GM12878 (cell line): ENCODE measurements around the gene TMIGD2. TPM values are rescaled to one million over a fixed set of nuclear protein-coding genes. Genes with fewer than 3 reads are reported as not detected.

ENCODE experiments used
- ATAC-seq: fragments of 200-7000 bp; cut with Tn5 transposase; 3 replicates; pipeline ENCODE4 v1.9.1; 2020; ENCODE audit warnings: mild to moderate bottlenecking, moderate library complexity
- BruUV-seq: library from RNA; stranded (reverse); fragments of 400-500 nt; replicated peaks from 2 replicates; lab custom pipeline; 2021; lab: Mats Ljungman, UMichigan
- CTCF ChIA-PET: fragments of 300-600 bp; sonication (Branson Sonifier 250); formaldehyde crosslinking; extraction: SDS; loops from one replicate; lab custom pipeline; 2021; ENCODE audit warnings: inconsistent platforms; lab: Yijun Ruan, JAX
- POLR2A ChIA-PET: fragments of 350-600 bp; formaldehyde crosslinking; extraction: SDS; loops from one replicate; lab custom pipeline; 2021; ENCODE audit warnings: inconsistent platforms; lab: Charles Lee
- RAD21 ChIA-PET: fragments of 300-600 bp; sonication (Branson Sonifier 250); formaldehyde crosslinking; loops from one replicate; lab custom pipeline; 2023; ENCODE audit warnings: antibody characterized with exemption; ENCODE audit not compliant: unreplicated experiment; lab: Charles Lee
- SMC1A ChIA-PET: fragments of 300-600 bp; sonication (Branson Sonifier 250); formaldehyde crosslinking; loops from one replicate; lab custom pipeline; 2023; ENCODE audit not compliant: unreplicated experiment, uncharacterized antibody; lab: Charles Lee
- DNase-seq: peaks from one replicate; pipeline ENCODE4 v3.0.0-alpha.2; 2011; ENCODE audit warnings: low read depth, low spot score
- FAIRE-seq: peaks from 3 replicates; lab custom pipeline; 2011; peaks lifted over from hg19 to GRCh38; lab: Jason Lieb, UNC
- H2AFZ ChIP-seq: 2 replicates; pipeline ENCODE4 v1.6.0; 2011; ENCODE audit warnings: low read depth, low read length, control low read depth; ENCODE audit not compliant: control insufficient read depth
- H3K27ac ChIP-seq: 2 replicates; pipeline ENCODE4 v1.5.1; 2011; ENCODE audit warnings: control low read depth; ENCODE audit not compliant: control insufficient read depth, insufficient read depth
- H3K27me3 ChIP-seq, 2 experiments: replicated peaks in 1 of 2; 2 replicates each; pipeline versions ENCODE4 v1.6.0 to v1.6.1; 2011; ENCODE audit warnings: low read length in 1 of 2; ENCODE audit not compliant: control insufficient read depth in 2 of 2, insufficient read depth in 2 of 2
- H3K36me3 ChIP-seq, 2 experiments: 2 replicates each; pipeline ENCODE4 v1.5.1; 2011; ENCODE audit warnings: low read length in 1 of 2; ENCODE audit not compliant: control insufficient read depth in 2 of 2, insufficient read depth in 2 of 2
- H3K4me1 ChIP-seq: 2 replicates; pipeline ENCODE4 v1.6.1; 2011; ENCODE audit warnings: mild to moderate bottlenecking, low read length, moderate library complexity, mixed read lengths; ENCODE audit not compliant: control insufficient read depth, insufficient read depth
- H3K4me2 ChIP-seq: 2 replicates; pipeline ENCODE4 v1.6.0; 2011; ENCODE audit warnings: control low read depth; ENCODE audit not compliant: control insufficient read depth, insufficient read depth
- H3K4me3 ChIP-seq: fragments of 200-600 bp; sonication (generic); 2 replicates; pipeline ENCODE4 v1.5.1; 2016
- H3K79me2 ChIP-seq: 2 replicates; pipeline ENCODE4 v1.6.0; 2011; ENCODE audit warnings: low read length; ENCODE audit not compliant: control insufficient read depth, insufficient read depth
- H3K9ac ChIP-seq: 2 replicates; pipeline ENCODE4 v1.8.0; 2011; ENCODE audit warnings: low read length, control low read depth, mixed read lengths; ENCODE audit not compliant: control insufficient read depth, insufficient read depth
- H3K9me3 ChIP-seq: replicated peaks from 3 replicates; pipeline ENCODE4 v1.5.1; 2011; ENCODE audit warnings: mild to moderate bottlenecking, low read length; ENCODE audit not compliant: control insufficient read depth, insufficient read depth
- H4K20me1 ChIP-seq: 2 replicates; pipeline ENCODE4 v1.6.0; 2011; ENCODE audit not compliant: control insufficient read depth, insufficient read depth
- GABPA ChIP-seq: IDR thresholded peaks from 2 replicates; pipeline ENCODE4 v1.6.1; 2014; ENCODE audit warnings: antibody characterized with exemption, low read depth, mild to moderate bottlenecking, inconsistent platforms
- KDM1A ChIP-seq: fragments of 200-600 bp; sonication (generic); IDR thresholded peaks from 2 replicates; pipeline ENCODE4 v1.6.1; 2016; ENCODE audit warnings: borderline replicate concordance
- MAX ChIP-seq: IDR thresholded peaks from 2 replicates; pipeline ENCODE4 v1.6.1; 2012; ENCODE audit warnings: low read depth, low read length, improper control_type of control experiment
- NR2F1 ChIP-seq: fragments of 450-650 bp; conservative IDR thresholded peaks from 2 replicates; pipeline ENCODE4 v1.6.1; 2017; ENCODE audit warnings: mild to moderate bottlenecking
- PAX5 ChIP-seq: IDR thresholded peaks from 2 replicates; pipeline ENCODE4 v1.6.1; 2011; ENCODE audit warnings: low read depth, low read length, borderline replicate concordance
- SREBF2 ChIP-seq: IDR thresholded peaks from 2 replicates; pipeline ENCODE4 v1.6.1; 2012; ENCODE audit warnings: mild to moderate bottlenecking, low read length
- TARDBP ChIP-seq: IDR thresholded peaks from 2 replicates; pipeline ENCODE4 v1.6.1; 2016; ENCODE audit warnings: borderline replicate concordance
- YY1 ChIP-seq: IDR thresholded peaks from 2 replicates; pipeline ENCODE4 v1.6.1; 2011; ENCODE audit warnings: low read depth, mild to moderate bottlenecking, low read length
- ZBTB4 ChIP-seq: fragments of 450-650 bp; formaldehyde crosslinking; IDR thresholded peaks from 2 replicates; pipeline ENCODE4 v1.4.0; 2022; ENCODE audit warnings: mild to moderate bottlenecking, moderate library complexity
- ZNF622 ChIP-seq: fragments of 450-650 bp; IDR thresholded peaks from 2 replicates; pipeline ENCODE4 v1.6.1; 2017; ENCODE audit warnings: mild to moderate bottlenecking, inconsistent platforms
- WGBS: methylation state at CpG from one replicate; pipeline ENCODE4 v1.1.6; 2016; ENCODE audit warnings: low lambda C conversion rate; ENCODE audit not compliant: insufficient replicate concordance, insufficient coverage; ENCODE audit errors: missing lambda C conversion rate; 5-methylcytosine and 5-hydroxymethylcytosine counted together
- in situ Hi-C: fragments of 300-500 bp; cut with MboI; formaldehyde crosslinking; loops from 9 replicates; pipeline ENCODE4 v1.14.3; 2018; ENCODE audit warnings: mixed read lengths
- intact Hi-C: fragments of 100-400 bp; cut with micrococcal nuclease; formaldehyde crosslinking; loops from one replicate; pipeline ENCODE4 v1.14.2; 2022; ENCODE audit not compliant: unreplicated experiment
- polyA plus RNA-seq, 11 experiments: library from polyadenylated mRNA; depleted of rRNA in 4 of 11; unstranded in 6 of 11; stranded (reverse) in 5 of 11; fragments of >200 nt; fragmentation: Nextera tagmentation in 4 of 11; fragmentation: Illumina TruSeq in 1 of 11; extraction: Ambion mirVana in 4 of 11; extraction: Trizol in 1 of 11; gene quantifications; 1 replicate in 1 of 11; 2 replicates in 10 of 11; pipeline versions ENCODE4 v1.2.1 to v1.2.3, GENCODE V29; 2011 to 2016; ENCODE audit warnings: inconsistent platforms in 2 of 11, missing spikeins in 2 of 11, low read depth in 1 of 11
- total RNA-seq, 4 experiments: library from RNA; depleted of rRNA in 3 of 4; stranded (reverse); fragments of >200 nt in 3 of 4; fragmentation: Illumina TruSeq in 1 of 4; extraction: Trizol in 1 of 4; gene quantifications; 2 replicates each; pipeline versions ENCODE4 v1.2.1 to v1.2.3, GENCODE V29; 2013 to 2021

Gene TMIGD2
- total and polyA plus RNA-seq, 10 of the 15 experiments (the other 5 are each of a cell fraction or from before 2014, with no cell fraction given): 0.09 to 0.40 (median 0.14) TPM; not detected in 5

DNA sequence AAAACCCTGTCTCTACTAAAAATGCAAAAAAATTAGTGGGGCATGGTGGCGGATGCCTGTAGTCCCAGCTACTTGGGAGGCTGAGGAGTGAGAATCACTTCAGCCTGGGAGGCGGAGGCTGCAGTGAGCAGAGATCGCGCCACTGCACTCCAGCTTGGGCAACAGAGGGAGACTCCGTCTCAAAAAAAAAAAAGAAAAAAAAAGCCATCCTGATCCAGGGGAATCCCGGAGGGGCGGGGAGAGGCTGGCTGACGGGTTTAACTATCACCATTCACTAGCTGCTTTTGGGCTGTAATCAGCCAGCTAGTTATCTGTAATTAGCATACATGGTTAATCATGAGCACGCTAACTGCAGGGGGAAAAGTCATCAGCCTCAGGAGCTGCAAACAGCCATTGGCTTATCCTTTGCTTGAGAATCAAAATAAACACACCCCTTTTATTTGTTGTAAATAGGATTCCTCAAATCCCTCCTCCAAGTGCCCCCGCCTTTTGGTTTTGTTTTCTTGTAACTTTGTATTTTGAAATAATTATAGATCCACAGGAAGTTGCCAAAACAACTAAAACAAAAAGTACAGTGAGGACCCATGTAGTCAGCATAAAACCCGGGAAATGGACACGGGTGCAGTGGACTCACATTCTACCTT is 11.8 kb upstream of the TMIGD2 start:
- no peak overlapping the region for H3K4me2 ChIP-seq
- ChIA-PET SMC1A (no interaction called here), RAD21 (no interaction called here), POLR2A (no interaction called here), CTCF (interaction anchor here (1.2 to 1.3 kb wide), 2 partner anchors 9 to 41 kb away, joined by 3 read pairs; no protein-coding TSS in a partner anchor)
- no peaks in the 10 kb centered on the region for H4K20me1 ChIP-seq
- no peak for FAIRE-seq
- intact Hi-C loops (no loop called here), in situ Hi-C loops (no loop called here)
- H2AFZ ChIP-seq: no peak overlapping the region
- H3K9me3 ChIP-seq: no peaks in the 10 kb centered on the region; the same call in 2 of the 3 replicates
- DNase-seq: no peak
- no peak for ATAC-seq
- H3K27ac ChIP-seq: no peak overlapping the region
- no peaks in the 10 kb centered on the region for H3K4me1 ChIP-seq
- no peaks in the 10 kb centered on the region for H3K79me2 ChIP-seq
- no TSS peak for BruUV-seq
- H3K36me3 ChIP-seq: no peaks in the 10 kb centered on the region
- 58% methylated on average over 9 of the region's 12 CpGs for WGBS
- no peak overlapping the region for H3K9ac ChIP-seq
- no peak overlapping the region for H3K4me3 ChIP-seq
- H3K27me3 ChIP-seq: no peaks in the 10 kb centered on the region
- TF ChIP-seq SREBF2 (no peak), GABPA (no peak), MAX (no peak), NR2F1 (no peak), TARDBP (no peak), KDM1A (no peak), ZBTB4 (CRISPR knock-in tag) (no peak), ZNF622 (no peak), PAX5 (no peak), YY1 (no peak)
- TF ChIP-seq, all 136 proteins: peak for 0
